HG03108 (cell line): ENCODE data around the gene SMPD1.

Experiments
- ATAC-seq: cut with Tn5 transposase; IDR thresholded peaks from one replicate; pipeline ENCODE4 v1.9.1; 2021; ENCODE audit warnings: moderate library complexity; ENCODE audit not compliant: unreplicated experiment

The SMPD1 gene

GRCh38 chr11:6410695-6411430 is 20.6 kb downstream of the SMPD1 start:
- no peak for ATAC-seq

DNA sequence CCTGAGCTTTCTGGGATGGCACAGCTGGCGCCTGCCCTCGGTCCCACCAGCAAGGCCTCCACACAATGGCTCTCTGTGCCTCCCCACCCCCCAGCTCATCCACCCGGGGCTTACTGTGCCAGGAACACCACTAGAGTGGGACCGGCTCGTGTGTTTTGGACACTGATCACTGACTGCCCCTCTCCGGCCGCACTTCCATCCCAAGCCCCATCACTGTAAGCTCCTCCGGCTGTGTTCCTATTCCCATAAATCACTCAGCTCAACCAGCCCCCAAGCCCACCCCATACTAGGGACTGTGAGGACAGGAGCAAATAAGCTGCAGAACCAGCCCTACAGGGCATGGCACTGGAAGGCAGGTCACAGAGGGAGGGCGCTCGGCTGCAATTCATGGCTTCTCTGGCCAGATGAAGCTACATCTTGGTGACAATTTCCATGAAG is 21.3 kb downstream of the SMPD1 start:
- ATAC-seq, result no peak

DNA sequence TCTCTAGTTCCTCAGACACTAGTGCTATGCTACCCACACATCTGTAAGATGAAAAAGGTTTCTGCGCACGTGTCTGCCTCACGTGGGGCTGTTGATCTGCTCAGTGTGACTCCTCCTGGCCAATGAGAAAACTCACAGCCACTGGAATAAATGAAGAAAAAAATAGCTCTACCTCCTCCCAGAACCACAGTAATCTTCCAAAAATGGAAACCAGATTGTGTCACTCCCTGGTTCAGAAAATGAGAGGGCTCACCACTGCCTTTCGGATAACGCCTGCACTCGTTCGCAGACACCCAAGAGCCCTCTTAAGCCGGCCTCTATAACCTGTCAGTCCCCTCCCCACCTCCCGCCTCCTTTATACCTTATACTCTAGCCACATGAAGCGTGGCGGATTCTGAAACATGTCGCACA is 23.5 kb downstream of the SMPD1 start:
- ATAC-seq, result no peak

- peak; percentile 63 for ATAC-seq
Observed at GRCh38 chr11:6414874-6415328, 24.6 kb downstream of the SMPD1 start.

- ATAC-seq, result no peak
Observed at GRCh38 chr11:6415797-6416196, 25.5 kb downstream of the SMPD1 start.

DNA sequence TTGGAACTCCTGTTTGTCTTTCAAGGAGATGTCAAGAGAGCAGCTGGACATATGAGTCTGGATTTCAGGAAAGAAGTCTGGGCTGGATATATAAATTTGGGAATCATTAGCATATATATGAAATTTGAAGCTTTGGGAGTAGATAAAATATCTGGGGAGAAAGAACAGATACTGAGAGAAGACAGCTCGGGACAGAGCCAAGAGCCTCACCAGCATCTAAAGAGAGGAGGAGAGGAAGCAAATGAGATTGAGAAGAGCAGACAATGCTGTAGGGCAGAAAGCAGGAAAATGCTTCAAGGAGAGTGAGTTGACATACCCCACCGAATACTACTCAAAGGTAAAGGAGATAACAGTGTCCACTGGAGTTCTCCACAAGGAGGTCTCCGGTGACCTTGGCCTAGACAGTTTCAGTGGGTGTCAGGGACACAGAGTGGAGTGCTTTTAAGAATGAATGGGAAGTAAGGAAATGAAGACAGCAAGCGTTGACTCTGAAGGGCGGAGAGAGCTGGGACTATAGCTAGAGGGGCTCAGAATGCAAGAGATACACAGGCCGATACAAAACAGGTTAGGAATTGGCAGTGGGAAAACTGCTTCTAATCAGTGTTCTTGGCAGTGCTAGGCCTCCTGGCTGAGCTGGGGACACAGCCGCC is 27.8 kb downstream of the SMPD1 start:
- no peak for ATAC-seq

- no peak for ATAC-seq
Observed at GRCh38 chr11:6418557-6419008, 28.3 kb downstream of the SMPD1 start.

DNA sequence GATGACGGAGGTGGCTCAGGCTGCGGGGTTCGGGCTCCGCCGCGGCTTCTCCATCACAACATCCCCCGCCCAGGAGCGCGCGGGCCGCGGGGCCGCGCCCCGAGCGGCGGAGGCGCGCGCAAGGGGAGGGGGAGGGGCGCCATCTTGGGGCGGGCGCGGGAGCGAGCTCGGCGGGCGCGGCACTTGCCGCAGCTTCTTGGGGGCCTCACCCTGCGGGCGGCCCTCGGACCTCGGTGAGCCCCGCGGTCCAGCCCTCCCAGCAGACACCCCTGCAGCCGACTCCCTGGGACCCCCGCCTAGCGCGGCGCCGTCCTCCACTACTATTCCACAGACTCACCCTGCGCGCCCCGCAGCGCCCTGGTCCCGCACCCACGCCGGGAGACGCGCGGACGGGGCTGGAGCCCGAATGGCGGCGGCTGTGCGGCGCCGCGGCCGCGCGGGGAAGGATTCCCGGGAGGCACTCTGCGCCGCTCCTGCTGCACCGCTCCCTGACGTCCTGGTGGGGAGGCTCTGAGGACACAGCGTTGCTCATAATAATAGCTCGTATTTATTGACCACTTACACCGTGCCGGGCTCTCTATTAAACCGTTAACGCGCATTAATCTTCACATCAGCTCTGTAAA is 28.8 kb downstream of the SMPD1 start, which contains the start of gene APBB1:
APBB1 (minus strand) TSS at position 86 of the 623 bp plus-strand sequence. CDS start 7,747 bp downstream, outside the sequence.
- no peak for ATAC-seq

DNA sequence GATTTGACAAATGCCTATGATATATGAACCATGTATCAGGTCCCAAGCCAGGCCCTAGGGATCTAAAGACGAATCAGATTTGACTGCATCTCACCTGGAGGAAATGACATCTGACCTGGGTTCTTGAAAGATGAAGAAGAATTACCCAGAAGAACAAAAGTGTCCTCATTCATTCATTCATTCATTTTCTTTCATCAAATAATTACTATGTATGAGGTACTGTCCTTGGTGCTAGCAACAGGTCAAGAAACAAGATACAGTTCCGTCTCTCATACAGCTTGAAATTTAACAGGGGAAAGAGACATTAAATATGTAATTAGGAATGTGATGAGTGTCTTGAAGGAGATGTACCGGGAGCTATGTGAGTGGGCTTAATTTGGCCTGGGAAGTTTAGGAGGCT is 30.4 kb downstream of the SMPD1 start:
- no peak for ATAC-seq

- ATAC-seq, result no peak
Observed at GRCh38 chr11:6427516-6427915, 37.2 kb downstream of the SMPD1 start.

DNA sequence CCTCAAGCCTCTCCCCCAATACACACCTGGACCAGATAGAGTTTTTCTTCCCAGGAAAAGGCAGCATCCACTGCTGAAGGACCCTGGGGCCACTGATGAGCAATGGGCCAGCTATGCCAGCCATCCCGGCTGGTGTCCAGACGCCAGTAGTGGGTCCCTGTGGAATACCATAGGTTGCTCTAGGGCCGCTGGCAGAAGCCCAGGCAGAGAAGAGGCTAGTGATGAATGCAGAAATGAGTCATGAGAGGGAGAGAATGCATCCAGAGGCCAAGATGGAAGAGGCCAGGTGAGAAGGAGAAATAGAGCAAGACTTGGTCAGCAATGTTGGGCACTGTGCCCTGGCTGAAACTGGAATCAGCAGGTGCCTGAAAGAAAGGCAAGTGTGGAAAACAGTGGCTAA is 41.6 kb downstream of the SMPD1 start:
- ATAC-seq, result no peak

DNA sequence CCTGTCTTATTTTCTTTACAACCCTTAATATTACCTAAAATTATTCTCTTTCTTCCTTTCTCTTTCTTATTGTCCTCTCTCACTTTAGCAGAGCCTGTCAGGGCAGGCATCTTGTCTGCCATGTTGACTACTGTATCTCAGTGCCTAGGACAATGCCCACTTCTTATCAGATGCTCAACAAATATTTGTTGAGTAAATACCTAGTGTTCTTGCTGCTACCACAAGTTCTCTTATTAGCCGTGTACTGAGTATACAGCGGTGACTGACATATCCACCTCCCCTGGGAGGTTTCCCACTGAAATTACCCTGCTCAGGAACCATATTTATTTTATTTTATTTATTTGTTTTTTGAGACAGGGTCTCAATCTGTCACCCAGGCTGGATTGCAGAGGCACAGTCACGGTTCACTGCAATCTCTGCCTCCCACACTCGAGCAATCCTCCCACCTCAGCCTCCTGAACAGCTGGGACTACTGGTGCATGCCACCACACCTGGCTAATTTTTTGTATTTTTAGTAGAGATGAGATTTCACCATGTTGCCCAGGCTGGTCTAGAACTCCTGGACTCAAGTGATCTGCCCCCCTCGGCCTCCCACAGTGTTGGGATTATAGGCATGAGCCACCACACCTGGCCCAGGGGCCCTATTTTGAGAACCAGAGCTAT is 43.9 kb downstream of the SMPD1 start:
- ATAC-seq, result no peak

DNA sequence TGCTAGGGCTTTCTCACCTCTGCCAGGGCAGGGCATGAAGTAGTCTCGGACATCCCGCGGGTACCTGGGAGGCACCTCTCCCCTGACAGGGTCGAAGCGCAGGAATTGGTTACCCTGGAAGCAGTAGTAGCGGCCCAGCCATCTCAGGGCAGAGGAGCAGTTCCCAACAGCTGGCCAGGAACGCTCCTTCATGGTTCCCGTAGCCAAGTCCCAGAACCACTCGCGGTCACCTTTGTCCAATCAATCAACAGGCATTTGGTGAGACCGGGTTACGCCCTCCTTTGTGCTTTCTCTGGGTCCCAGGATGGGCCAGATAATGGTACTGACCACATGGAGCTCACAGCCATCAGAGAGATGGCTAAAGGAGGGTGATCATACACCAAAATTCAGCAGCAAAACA is 47.1 kb downstream of the SMPD1 start:
- ATAC-seq, result no peak

GRCh38 chr11:6437993-6438392 is 47.7 kb downstream of the SMPD1 start:
- no peak for ATAC-seq

GRCh38 chr11:6438979-6439571 is 48.8 kb downstream of the SMPD1 start:
- ATAC-seq, result no peak

DNA sequence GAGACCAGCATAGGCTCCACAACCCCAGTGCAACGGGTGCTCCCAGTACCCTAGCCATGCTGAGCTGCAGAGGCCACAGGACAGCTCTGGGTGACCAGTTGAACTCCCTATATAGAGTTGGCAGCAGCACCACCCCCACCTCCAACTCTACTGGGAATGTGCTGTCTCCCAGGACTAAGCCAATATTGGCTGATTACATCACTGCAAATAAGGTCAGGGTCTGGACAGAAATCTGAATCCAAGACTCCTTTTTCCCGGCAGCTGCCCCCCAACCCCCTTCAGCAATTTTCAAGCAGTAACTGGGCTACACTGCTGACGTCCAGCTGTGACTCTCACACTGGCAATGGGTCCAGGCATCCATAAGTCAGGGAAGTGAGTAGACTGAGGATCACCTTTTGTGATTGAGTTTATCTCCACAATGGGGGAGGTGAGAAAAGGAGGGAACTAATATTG is 50.7 kb downstream of the SMPD1 start, which contains the start of gene HPX:
HPX (minus strand) TSS at position 82 of the 453 bp plus-strand sequence; CDS start at position 58, 24 bp downstream.
- no peak for ATAC-seq

DNA sequence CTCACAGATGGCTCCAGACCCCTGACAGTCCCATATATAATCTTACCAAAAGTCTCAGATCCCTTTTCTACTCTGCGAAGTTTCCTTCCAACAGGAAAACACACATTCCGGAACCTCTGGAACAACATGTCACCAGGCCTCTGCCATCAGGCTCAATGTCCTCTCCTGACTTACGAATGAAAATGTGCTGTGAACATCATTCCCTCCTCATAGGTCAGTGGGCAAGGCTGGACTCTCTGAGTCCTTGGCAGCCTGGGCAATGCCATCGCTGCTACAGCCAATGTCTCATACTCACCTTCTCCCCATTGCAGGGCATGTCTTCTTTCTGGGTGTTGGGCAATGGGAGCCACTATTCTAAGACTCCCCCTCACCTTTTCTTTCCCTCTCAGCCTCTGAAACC is 52.2 kb downstream of the SMPD1 start:
- ATAC-seq, result no peak

DNA sequence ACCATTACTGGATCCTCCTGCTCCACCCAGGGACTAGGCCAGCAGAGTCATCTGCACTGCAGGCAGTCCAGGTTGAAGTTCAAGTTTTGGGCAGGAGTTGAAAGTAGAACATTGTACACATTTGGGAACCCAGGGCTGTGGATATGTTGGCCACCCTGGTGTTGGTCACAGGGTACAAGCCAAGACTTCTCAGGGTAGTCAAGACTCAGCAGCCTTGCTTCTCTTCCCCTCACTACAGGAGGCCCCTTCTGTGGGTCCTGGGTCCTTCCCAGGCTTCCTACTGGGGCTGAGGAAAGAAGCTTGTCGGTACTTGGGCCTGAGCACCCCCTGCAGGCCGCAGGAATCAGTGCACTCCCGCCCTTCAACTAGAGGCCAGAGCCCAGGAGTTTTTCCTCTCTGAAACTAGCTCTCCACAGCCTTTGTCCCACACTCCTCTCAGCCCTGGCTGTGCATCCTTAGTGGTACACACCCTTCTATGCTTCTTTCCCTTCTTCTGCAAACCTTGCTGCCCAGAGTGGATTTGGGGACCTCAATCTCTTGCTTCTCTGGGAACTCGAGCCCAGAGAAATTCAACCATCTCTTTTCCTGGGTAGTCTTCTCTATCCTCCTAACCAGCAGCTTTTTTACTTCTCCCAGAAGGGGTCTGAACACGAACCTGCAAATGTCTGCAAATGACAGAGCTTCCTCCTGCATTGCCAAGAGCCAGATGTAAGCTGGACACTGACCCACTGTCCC is 53.2 kb downstream of the SMPD1 start:
- peak; percentile 65 for ATAC-seq
